COLO668 (cell line): ENCODE measurements around the gene GTF2E1.
"Not testable (repeated sequence)": the region's sequence is repeated elsewhere in the genome, so short reads cannot be mapped to it uniquely, and the experiment has no call there.

Source experiments
- DNase-seq: peaks from one replicate; lab custom pipeline; 2025; ENCODE audit not compliant: unreplicated experiment; lab: John Stamatoyannopoulos, UW

The GTF2E1 gene

DNA sequence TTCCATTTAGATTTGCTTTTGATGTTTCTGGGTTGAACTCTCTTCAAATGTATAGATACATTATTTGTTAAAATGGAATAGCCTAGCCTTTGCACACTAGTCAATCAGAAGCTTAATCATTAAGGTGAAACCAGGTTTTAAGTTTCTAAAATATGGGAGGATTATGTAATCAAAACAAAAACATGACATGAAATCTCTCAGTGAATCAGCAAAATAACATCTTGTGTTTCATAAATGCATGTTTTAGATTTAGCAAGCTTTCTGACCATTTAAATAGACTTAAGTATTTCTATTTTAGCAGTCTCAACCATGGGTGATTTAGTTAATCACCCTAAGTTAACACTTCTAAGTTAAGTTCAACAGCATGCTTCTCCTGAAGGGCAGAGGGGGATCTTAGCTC is 11.3 kb downstream of the GTF2E1 start:
- DNase-seq, result no peak

DNA sequence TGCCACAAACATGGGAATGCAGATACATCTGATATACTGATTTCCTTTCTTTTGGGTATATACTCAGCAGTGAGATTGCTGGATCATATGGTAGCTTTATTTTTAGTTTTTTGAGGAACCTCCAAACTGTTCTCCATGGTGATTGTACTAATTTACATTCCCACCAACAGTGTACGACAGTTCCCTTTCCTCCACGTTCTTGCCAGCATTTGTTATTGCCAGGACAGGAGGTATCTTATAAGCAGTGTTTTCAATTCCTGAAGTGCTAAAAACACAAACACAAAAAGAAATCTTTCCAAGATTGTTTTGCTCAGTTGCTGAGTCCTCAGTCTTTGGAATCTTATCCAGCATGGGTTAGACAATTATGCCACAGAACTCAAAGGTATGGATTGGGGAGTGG is 13.5 kb downstream of the GTF2E1 start:
- no peak for DNase-seq

DNA sequence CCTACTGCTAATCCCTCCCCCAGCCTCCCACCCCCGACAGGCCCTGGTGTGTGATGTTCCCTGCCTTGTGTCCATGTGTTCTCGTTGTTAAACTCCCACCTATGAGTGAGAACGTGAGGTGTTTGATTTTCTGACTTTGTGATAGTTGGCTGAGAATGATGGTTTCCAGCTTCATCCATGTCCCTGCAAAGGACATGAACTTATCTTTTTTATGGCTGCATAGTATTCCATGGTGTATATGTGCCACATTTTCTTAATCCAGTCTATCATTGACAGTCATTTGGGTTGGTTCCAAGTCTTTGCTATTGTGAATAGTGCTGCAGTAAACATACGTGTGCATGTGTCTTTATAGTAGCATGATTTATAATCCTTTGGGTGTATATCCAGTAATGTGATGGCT is 16.0 kb downstream of the GTF2E1 start:
- not testable (repeated sequence) for DNase-seq

DNA sequence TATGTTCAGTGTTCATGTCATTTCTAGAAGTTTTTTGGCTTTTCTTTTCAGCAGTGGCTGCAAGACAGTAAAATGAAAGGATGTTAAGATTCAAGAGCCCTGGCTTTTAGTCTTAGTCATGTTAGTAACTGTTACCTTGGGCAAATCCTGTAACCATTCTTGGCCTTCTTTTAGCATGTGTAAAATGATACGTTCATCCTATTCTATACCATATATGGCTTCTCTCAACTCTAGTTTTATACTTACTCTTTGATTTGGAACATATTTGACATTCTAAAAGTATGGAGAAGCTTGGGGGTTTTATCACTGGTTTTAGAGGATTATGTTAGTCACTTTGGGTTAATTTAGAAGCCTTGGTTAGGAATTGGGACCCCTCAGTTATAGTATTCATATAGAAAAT is 20.1 kb downstream of the GTF2E1 start:
- no peak for DNase-seq

DNA sequence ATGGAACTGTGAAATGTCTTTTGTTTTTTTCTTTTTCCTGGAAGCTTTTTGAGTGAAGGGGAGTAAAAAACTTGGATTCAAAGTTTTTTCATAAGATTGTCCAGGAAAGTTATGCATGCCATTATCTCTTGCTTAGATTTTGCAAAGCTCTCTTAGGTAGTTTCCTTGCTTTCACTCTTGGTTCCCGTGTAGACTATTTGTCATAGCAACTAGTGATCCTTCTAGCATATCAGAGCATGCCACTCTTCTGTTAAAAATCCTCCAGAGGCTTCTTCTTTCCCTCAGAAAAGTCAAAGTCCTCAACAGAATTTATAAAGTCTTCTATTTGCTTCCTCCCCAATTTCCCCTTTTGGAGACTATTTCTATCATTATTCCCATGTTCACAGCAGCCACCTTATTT is 21.1 kb downstream of the GTF2E1 start:
- no peak for DNase-seq

DNA sequence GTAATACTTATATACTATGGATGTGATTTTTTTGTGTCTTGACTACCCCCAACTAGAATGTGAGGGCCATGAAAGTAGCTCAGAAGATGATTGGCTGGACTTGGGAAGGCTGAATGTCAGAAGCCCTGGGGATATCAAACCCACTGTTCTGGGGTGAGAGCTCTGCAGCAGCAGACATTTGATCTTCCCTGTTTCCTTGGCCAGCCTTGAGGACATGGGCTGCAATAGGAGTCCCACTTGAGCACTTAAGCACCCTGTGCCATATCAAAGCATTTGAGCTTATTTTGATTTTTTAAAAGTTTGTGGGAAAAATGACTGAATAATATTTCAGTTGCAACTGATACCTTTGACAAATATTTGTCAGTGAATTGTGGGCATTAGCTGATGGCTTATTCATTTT is 21.7 kb downstream of the GTF2E1 start:
- no peak for DNase-seq

DNA sequence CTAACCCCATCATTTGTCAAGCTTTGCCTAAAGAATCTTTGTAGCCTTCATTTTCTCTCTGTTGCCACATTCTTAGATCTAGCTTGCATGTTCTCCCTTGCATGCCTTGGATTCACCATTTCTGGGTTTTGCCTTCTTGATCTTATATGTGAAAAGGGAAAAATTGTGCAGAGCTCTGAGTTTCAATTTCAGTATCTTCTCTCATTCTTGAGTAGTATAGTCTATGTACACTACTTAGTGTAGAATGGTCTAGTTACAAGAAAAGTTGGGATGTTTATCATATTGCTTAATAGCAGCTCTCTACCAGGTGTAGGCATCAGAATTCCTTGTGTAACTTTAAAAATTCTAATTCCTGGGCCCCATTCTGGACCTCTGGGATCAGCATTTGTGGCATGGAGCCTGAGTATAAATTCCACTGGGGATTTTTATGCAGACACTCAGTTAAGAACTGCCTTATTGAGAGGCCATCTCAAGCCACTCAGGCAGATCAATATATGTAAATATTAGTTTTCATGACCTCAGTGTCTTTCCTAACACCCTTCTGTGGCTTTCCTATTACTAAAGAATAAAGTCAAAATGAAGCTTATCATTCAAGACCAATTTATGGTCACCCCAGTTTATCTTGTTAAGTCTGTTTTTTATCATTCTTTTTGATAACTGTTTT is 23.4 kb downstream of the GTF2E1 start:
- no peak for DNase-seq

DNA sequence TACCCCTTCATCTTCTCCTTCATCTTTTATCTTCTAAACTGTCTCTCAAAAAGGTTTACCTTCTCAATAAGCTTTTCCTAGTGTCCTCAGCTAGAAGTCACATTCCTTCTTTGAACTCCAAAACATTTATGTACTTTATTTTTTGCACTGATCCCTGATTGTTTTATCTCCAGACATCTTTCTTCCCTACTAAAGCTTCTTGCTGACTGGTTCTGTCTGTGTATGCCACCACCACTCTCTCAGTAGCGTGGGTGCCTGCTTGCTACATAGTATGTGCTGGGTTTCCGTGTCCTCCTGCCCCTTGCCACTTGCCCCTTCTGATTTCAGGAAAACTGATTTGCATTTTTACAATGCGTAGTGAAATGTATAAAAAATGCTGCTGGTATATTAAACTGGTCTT is 24.0 kb downstream of the GTF2E1 start:
- DNase-seq, result no peak

DNA sequence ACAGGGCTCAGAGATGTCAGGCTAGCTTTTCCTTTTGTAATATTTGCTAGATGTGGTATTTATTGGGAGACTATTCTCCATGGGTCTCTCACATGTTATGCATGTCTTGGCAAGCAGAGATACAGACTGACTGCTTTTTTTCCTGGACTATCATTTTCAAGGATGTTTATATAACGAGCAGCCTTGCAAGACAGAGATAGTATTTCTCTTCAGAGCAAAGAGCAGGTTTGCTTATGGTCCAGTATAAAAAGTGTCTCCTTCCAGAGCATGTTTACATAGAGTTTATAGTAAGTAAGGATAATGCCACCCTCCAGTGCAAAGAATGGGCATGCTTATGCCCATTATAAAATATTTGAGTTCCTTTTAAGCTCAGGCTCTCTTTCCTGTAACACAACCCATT is 24.6 kb downstream of the GTF2E1 start:
- no peak for DNase-seq

DNA sequence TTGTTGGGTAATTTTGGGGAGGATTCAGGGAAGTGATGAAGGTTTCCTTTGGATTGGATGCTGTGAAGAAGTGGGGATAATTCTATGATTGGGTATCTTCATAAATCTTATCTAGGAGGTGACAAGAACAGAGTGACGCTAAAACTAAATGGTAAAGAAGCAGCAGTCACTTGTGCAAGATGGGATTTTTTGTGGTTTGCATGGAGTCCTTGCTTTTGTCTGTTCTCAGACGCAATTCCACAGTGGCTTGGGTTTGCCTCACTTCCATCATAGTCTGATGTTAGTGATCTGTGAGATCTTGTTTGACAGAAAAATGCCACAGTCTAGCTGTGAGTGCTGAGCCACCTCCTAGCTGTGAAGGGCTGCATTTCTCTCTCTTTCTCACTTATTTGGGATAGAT is 26.9 kb downstream of the GTF2E1 start:
- no peak for DNase-seq

DNA sequence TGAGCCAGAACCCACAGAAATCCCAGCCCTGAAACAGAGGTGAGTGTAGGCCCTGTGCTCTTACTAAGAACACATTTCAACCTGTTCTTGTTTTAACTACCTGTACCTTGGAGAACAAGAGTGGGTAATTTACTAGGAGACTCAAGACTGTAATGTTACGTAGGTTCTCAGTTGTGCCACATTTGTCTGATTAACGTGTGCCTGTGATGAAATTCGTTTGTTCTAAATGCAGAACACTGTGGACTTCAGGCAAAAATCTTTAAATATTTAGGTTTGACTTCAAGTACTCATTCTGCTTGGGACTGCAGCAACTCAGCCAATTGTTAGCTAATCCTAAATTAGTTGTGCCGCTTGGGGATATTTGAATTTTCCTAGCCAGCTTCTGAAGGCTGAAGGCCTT is 28.3 kb downstream of the GTF2E1 start:
- DNase-seq, result no peak

DNA sequence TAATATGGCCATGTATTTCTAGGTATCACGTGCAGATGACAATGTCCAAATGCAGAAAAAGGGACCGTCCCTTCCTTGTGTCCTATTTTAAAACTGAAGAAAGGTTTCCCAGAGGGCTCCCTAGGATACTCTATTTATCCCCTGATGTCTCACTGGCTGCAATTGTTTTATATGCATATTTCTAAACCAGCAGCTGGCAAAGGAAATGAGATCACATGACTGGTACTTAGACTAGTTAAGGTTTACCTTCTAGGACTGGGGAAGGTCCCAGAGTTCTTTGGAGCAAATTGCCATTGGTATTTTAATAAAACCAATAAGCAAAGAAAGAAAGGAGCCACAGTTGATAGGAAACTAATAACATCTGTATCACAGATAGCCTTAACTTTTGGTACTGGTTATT is 29.5 kb downstream of the GTF2E1 start:
- no peak for DNase-seq

DNA sequence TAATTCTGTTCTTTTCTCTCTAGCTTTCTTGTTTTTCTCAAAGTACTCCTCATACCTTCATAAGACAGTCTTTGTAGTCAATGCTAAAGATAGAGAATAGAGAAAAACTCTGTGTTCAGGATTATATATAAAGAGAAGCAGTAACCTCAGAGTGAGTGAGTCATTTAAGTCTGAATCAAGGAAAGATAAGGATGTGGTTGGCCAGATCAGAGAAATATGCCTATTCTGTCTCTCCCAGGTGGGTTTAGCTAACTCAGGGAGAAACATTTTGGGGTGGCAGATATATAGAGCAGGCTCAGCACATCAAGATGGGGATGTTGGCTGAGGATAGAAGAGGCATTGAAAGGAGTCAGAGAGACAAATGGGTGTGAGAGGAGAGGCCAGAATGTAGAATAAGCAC is 31.4 kb downstream of the GTF2E1 start:
- no peak for DNase-seq

DNA sequence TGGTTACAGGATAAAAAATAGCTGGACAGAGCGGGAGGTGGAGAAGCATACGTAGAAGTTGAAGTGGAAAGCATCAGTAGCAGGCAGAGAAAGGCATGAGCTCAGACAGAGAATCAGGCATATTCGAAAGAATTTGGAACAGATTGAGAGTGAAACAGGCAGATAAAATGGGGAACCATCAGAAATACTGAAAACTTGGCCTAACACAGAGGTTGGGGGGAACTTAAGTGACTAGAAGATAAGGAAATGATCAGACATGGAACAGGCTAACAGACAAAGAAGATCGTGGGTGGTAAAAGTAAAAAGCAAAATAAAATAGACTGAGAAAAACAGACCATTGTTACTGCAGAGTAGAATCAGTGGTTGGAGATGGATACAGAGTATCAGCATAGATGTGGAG is 32.9 kb downstream of the GTF2E1 start:
- no peak for DNase-seq

DNA sequence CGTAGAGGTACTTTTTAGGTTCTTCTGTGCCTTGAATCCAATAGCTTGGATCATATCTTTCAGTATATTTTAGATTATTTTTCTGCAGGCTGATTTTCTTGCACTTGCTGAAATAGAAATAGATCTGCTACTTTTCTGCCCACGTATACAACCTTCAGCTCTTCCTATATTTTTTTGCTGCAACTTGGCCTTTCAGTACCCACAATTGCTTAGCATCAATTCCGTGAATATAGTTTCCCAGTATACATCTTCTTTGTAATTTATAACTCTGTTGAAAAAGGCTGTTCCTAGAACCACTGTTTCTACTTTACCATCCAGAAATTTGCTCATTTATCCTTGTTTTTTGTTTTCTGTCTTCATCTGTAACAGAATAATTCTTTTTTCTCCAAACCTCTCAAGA is 36.2 kb downstream of the GTF2E1 start:
- DNase-seq, result no peak

DNA sequence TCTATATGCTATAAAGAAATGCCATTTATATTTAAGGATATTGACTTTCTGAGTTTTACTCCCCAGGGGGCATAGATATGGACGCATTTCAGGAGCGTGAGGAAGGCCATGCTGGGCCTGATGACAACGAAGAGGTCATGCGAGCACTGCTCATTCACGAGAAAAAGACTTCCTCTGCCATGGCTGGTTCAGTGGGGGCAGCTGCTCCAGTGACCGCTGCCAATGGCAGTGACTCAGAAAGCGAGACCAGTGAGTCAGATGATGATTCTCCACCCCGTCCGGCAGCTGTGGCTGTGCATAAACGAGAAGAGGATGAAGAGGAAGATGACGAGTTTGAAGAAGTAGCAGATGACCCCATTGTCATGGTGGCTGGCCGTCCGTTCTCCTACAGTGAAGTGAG is 38.4 kb downstream of the GTF2E1 start:
- DNase-seq, result no peak

DNA sequence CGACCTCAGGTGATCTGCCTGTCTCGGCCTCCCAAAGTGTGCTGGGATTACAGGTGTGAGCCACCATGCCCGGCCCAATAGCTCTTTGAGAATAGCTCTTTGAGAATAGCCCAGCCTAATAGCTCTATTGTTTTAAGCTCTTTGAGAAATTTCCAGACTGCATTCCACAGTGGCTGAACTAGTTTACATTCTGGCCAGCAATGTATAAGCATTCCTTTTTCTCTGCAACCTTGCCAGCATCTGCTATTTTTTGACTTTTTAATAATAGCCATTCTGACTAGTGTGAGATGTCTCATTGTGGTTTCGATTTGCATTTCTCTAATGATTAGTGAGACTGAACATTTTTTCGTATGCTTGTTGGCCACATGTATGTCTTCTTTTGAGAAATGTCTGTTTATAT is 43.3 kb downstream of the GTF2E1 start:
- DNase-seq, result not testable (repeated sequence)

DNA sequence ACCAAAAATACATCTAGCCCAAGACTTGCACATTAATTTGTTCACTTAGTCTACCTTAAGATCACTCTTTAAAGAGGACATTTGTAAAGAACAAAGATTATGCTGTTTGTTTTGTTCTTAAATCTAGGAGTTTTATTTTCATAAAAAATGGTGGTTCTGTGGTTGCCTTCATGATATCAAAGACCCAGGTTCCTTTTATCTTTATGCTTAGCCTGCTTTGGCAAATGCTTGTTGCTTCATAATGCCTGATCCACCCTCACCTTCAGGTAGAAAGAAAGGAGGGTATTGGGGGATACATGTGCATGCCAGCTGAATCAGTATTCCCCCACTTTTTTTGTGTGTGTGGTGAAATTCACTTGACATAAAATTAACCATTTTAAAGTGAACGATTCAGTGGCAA is 48.5 kb downstream of the GTF2E1 start:
- no peak for DNase-seq

DNA sequence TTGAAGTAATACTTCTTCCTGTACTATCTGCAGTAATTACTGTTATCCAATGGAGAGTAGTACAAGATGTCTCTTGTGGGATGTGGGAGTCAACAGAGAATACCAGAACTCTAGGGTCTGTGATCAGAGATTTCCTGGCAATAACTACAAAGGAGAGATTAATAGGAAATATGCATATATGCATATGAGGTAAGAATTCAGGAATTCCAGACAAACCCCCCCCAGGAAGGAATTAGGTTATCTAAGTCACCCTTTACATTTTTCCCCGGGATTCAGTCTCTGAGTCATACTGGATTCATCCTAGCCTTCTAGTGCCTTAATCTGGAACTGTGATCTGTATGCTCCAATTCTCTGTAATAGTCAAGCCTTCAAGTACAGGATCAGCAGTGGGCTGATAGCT is 49.4 kb downstream of the GTF2E1 start:
- DNase-seq, result no peak

DNA sequence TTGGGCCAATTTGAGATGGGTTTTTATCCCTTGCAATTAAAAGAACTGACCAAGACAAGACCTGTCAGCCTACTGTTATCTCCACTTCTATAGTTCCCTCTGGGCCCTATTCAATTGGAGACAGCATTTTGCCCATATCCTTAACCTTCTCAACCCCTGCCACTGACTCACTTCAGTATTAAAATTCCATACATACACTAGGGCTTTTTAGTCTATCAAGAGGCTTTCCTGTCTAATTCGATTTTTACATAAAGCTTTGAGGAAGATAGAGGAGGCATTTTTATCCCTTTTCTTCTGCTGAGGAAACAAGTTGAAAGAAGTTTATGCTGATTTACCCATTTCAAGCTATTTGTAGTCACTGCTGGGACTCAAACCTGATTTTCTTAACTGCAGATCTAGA is 51.1 kb downstream of the GTF2E1 start:
- no peak for DNase-seq

DNA sequence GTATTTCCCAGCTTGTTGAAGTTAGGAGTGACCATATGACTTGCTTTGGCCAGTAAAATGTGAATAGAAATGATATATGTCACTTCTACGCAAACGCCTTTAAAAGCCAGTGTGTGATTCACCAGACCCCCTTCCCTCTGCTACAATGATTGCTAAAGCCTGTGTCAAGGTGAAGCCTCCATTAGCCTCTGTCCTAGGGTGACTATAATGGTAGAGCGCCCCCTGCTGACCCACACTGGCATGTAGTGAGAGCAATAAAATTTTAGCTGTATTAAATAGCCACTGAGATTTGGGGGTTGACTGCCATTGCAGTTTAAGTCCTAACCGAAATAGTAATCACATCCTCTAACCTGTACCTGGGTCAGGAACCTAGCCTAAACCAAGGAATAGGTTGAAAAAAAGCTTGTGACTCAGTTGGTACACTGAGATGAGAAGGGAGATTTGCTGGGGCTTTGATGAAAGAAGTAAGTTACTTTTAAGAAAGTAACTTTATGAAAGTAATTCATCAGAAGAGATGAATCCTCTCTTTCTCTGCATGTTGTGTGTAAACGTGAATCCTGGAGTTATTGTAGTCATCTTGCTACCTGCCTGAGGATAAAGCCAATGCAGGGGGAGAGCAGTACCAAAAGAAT is 52.6 kb downstream of the GTF2E1 start:
- peak; percentile 65 for DNase-seq

DNA sequence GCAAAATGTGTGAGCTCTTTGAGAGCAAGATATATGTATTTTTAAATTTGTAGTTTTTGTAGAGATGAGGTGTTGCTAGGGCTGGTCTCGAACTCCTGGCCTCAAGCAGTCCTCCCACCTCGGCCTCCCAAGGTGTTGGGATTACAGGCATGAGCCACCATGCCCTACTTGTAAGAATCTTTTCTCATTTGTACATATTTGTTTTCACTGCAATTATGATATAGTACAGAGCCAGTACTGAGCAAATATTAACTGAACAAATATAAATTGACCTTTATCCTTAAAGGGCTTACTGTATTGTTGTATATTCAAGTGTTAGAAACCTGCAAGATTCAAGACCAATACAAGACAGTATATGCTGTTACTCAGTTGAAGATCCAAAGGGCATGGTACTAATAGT is 53.4 kb downstream of the GTF2E1 start:
- no peak for DNase-seq

DNA sequence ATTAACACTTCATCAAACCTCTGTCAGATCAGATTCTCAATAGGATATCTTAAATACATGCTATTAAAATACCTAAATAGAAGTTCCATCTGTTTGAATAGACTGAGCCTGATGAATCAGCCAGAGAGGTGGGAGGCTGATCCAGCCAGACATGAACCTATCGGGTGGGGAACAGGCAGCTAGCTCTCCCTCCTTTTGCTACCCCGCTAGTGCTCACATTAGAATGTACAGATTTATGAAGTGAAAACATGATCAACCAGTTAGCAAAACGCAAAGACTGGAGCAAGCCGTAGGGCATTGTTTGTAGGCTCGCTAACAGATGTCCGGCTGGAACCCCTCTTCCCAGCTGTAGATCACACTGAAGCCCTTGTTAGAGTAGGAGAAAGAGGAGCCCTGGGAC is 54.4 kb downstream of the GTF2E1 start:
- no peak for DNase-seq
